HG03095 (cell line): Measurements from ENCODE around the gene WWOX.
"Not testable (repeated sequence)": the region's sequence is repeated elsewhere in the genome, so short reads cannot be mapped to it uniquely, and the experiment has no call there.

Experiments used
- ATAC-seq: cut with Tn5 transposase; IDR thresholded peaks from one replicate; pipeline ENCODE4 v1.9.1; 2021; ENCODE audit warnings: moderate library complexity; ENCODE audit not compliant: unreplicated experiment

The WWOX gene

GRCh38 chr16:78513838-78514237 is 414.4 kb downstream of the WWOX start:
- no peak for ATAC-seq

DNA sequence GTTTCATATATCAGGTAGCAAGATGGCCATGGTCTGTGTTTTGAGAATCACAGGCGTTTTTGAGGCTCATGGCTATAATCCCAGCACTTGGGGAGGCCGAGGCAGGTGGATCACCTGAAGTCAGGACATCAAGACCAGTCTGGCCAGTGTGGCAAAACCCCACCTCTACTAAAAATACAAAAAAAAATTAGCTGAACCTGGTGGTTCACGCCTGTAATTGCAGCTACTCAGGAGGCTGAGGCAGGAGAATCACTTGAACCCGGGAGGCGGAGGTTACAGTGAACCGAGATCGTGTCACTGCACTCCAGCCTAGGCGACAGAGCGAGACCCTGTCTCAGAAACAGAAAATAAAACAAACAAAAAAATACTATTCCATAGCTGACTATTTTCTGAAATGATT is 415.4 kb downstream of the WWOX start:
- ATAC-seq = not testable (repeated sequence)

DNA sequence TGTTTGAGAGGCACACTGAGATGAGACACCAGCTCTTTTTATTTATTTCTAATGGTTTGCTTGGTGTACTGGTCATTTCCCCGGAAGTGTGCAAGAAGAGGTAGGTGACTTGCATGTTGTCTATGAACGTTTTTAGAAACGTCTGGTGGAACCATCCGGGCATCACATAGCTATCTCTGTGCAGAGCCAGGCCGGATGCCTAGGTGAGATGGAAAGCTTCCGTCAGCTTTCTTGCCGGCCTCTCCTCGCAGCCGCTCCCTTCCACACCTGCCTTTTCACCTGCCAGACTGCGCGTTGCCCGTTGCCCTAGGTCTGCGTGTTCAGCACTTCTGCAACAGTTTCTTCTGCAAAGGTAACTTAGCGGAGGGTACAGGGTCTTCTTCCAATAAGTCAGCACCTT is 416.0 kb downstream of the WWOX start:
- no peak for ATAC-seq

- ATAC-seq = no peak
Observed at GRCh38 chr16:78516006-78516736, 416.7 kb downstream of the WWOX start.

DNA sequence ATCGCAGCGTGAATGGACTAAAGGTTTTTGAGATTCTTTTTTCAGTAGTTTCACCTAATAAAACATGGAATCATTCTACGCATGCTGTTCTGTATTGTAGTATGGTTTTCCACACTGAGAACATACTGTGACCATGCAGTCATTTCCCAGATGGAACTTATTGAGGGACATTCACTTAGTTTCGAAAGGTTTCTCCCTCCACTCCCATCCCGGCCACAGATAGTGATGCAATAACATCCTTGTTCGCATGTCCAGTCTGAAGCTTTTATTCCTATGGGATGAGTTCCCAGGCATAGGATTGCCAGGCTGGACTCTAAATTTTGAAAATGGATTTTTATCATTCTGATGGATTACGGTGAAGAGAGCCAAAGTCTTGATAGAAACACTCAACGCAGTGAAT is 420.4 kb downstream of the WWOX start:
- ATAC-seq = no peak

DNA sequence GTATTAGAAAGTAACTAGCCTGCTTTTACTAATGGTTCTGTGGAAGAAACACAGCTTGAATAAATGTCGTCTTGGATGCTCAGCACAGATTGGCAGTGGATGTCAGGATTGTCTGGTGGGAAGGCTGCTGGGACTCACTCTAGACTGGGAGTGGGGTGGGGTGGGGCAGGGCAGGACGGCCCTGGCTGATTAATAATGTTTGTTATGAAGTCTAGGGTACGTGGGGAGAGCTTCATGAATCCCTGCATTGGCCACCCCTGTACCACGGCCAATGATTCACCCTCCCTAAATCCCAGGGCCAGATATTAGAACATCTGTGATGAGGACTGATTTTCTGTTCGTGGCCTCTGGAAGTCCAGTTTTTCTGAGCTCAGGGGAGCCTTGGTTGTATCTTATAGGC is 421.0 kb downstream of the WWOX start:
- ATAC-seq = no peak

DNA sequence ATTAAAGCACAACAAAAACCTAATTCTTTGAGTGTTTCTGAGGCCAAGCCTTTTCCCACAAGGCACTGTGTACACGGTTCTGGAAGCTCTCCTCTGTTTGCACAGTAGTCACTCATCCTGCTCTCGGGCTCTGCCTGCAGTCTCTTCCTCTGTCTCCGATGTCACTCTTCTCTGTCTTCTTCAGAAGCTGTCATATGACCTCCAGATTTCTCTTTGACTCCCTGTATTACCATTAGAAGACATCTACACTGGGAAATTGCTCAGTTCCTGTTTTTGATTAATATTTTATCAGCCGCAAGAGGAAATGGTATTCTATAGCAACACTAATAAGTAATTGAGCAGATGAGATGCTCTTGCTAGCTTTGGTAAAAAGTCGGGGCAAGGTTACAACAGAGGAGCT is 422.9 kb downstream of the WWOX start:
- peak; percentile 85 for ATAC-seq

DNA sequence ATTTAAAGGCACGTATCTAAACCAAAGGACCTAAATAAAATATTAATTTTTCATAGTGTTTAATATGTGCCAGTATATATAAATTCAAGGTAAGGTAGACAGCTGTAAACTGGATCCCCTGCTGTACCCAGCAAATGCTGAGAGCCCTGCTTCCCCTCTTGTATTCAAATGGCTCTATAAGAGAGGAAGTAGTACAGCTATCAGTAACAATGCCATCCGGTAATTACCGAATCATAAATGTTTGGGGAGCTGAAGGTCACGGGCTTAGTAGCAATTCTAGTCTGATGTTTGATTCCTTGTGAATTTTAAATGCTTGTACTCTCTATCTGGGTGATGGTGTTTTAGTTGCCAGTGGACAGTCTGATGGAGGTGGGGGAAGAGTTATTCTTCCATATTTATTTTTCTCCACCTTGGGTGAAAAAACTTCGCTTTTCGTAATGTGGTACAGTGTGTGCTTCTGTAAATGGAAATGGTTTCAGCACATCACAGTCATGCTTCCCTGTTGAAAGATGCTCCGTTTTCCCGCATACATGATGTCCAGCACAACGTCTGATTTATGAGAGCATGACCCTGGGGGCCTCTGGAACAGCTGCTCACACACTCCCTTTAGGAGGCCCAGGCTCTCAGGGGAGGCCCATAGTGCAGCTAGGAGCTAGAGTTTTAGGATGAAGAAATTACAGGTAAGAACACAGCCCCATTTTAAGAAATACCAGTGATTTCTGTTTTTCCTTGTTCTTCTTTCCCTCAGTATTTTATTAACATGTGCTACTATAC is 423.9 kb downstream of the WWOX start:
- no peak for ATAC-seq

GRCh38 chr16:78524066-78524595 is 424.7 kb downstream of the WWOX start:
- no peak for ATAC-seq

- no peak for ATAC-seq
Observed at GRCh38 chr16:78528265-78528664, 428.8 kb downstream of the WWOX start.

DNA sequence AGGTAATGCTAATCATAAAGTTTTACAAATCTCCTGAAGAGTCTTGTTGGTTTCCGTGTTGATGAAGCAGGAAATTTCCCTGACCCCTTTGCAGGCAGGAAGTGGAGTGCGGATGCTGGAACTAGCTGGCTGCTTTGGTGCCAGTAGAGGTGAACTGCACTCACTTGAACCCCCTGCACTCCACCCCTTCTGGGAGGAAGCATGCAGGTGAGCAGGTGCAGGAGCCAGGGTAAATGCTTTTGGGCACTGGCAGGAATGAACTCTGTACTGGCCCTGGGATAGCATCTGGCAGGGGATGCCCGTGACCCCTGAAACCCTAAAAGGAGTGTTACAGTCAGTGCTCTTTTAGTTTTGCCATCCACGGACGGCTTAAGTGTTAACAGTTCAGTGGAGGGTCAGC is 430.4 kb downstream of the WWOX start:
- ATAC-seq = no peak

GRCh38 chr16:78530283-78530682 is 430.8 kb downstream of the WWOX start:
- ATAC-seq = no peak

DNA sequence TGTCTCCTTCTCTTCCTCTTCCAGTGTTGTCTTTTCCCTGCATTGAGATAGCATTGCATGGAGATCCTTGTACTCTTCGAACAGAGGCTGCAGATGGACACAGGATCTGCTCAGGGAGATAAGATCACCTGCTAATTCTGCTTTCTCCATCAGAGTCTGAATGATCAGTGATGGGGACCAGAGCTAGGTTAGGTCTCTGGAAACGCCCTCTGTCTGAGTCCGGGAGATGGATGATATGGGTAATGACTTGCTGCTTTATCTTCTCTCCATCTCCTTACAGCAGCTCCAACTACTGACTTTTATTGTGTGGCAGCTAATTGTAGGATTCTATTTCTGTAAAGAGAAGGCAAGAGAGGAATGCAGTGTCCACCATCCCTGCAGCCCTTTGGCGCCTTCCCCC is 435.6 kb downstream of the WWOX start:
- no peak for ATAC-seq

DNA sequence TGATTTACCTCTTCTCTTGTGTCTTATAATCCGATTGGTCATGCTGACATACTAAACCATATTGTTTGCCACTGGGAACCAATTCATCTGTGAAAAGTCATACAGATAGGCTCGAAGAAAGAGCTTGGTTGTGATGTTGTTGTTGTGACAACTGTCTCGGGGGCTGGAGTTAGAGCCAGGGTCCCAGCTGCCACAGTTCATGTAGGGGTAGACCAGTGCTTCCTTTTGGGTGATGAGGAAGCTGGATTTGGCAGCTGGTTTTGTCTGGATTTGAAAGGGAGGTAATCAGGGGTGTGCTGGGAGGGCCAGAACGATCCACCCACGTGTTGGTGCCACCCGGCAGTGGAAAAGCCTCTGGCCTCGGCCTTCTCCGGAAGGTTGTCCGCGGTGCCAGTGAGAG is 438.1 kb downstream of the WWOX start:
- no peak for ATAC-seq

- no peak for ATAC-seq
Observed at GRCh38 chr16:78538292-78538691, 438.8 kb downstream of the WWOX start.

DNA sequence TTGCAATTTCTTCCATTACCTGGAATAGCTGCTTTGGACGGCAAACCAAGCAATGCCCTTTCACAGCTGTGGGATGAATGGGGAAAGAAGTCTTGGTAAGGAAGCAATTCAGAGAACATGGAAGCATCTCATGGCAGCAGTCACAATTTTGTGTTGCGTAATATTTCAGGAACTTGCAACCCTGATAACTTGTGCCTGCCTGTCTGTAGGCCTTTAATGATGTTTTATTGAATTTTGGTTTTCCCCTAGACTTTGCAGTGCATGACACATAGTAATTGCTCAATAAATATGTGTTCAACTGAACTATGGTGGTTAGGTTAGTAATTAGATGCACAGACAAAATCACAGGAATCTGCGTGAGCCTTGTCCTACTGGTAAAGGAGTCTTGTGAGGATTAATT is 439.5 kb downstream of the WWOX start:
- no peak for ATAC-seq

DNA sequence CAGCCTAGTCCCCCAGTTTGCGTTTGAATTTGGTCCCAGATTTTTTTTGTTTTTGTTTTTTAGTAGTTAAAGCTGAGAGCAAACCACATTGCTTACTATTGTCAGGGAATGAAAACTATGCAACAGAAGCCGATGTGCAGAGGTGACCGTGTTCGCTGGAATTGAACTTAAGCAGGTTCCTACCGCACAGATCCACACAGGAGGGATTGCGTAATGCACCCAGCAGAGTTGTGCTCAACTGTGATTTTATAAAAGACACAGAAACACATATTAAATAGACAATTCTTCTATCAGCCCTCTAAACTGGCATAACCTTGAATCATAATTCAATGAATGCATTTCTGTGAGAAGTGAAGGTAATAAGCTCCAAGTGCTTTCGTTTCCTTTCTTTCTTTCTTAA is 443.0 kb downstream of the WWOX start:
- no peak for ATAC-seq

DNA sequence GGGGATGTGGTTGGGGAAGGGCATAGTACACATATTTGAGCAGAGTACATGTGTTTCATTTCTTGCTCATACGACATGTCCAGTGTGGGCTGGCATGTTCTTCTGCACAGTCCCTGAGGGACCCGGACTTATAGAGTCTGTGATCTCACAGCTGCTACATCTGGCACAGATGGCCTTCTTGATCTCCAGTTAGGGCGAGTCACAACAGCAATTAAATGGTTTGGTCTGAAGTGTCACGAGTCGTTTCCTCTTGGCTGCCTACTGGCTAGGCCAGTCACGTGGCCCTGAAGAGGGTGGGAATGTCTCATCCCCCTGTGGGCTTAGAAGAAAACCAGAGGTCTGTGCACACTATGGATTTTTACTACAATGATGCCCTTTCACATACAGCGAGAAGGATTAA is 443.6 kb downstream of the WWOX start:
- no peak for ATAC-seq

DNA sequence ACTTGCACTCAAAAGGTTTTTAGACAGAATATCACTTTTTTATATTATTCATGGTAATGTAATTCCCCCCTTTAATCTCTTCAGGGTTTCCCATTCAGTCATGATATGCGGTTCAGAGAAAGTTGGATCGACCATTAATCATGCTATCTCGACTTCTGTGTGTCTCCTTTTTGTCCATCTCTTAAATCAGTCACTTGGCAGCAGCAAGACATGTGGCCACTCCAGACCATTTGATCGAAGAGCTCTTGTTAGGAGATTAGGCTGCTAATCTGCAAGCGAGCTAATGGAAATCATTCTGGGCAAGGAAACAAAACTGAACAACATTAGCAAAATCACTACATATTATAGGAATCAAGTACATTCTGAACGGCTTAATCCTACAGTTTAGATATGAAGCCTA is 449.9 kb downstream of the WWOX start:
- ATAC-seq = no peak

DNA sequence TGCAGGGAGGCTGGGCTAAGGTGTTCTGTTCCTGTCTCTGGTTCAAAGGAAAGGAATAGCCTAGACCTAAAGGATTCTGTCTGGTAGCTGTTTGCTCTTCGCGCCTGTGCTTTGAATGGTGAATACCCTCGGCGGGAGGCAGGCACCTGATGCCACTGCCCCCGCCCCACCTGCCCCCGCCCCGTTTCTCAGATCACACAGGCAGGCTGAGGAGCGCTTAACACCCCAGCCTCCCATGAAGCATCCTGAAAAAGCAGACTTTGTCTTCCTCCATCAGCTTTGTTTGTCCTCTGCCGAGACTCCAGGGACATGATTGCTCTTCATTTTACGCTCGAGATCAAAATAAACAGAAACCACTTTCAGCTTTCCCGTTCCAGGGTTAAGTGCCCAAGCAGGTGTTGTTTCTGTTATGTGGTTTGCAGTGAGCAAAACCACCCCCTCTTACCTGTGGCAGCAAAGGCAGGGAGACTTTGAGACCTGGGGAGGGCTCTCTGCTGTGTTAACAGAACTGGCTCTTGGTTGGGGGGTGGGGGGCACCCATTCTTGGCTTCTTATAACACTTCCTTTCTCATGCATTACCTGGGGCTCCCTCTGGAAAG is 452.1 kb downstream of the WWOX start:
- no peak for ATAC-seq

DNA sequence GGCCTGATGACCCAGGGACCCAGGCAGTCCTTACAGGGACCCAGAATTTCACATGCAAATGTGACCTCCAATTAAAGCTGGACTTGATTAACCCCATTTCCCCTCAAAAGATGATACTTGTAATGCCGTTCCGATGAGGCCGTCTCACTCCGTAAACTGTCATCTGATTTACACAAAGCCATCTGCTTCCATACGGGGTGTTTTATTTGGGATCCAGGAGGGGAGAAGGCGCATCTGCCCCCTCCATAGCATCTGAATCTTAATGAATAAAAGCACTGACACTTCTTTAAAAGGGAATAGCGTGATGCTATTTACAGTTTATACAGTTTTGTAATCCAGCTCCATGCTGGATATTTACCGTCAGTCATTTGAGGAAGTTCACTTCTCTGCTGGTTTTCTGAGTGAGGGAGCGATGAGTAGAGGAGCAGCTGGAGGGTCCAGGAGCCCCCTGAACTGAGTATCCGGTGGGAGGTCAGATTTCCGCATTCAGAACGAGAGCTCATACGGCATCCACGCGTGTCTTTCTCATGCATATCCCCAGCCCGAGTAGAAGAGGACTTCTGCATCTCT is 452.7 kb downstream of the WWOX start:
- ATAC-seq = no peak

- no peak for ATAC-seq
Observed at GRCh38 chr16:78552716-78553115, 453.3 kb downstream of the WWOX start.
